ENCODE results near the gene SUGP1.

Gene SUGP1

DNA sequence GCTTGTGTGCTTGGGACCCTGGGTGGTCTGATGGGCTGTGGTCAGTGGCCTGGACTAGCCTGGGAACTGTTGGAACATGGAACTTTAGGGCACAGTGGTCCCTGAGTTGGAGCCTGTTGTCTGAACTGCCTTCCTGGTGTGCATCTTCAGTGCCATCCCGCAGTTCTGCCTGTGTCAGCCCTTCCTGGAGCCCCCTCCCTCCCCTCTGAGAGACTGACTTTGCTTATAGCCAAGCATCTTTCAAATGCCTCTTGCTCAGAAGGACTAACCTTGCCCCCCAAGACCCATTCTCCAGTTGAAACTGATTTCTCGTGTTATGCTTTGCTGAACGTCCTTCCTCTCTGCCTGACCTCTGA is 14.7 kb upstream of the SUGP1 start:
- Histone ChIP-seq H4K20me1 (ENCODE audit: control insufficient read depth, insufficient read depth, low read depth, low read length) (0 out of 2 replicates have a peak, but pooled peaks cover 3% of the 10 kb centered on the region), H3K36me3 (ENCODE audit: control insufficient read depth, low read length) (peaks cover 68% of the 10 kb centered on the region)
- TF ChIP-seq, protein P1, sequence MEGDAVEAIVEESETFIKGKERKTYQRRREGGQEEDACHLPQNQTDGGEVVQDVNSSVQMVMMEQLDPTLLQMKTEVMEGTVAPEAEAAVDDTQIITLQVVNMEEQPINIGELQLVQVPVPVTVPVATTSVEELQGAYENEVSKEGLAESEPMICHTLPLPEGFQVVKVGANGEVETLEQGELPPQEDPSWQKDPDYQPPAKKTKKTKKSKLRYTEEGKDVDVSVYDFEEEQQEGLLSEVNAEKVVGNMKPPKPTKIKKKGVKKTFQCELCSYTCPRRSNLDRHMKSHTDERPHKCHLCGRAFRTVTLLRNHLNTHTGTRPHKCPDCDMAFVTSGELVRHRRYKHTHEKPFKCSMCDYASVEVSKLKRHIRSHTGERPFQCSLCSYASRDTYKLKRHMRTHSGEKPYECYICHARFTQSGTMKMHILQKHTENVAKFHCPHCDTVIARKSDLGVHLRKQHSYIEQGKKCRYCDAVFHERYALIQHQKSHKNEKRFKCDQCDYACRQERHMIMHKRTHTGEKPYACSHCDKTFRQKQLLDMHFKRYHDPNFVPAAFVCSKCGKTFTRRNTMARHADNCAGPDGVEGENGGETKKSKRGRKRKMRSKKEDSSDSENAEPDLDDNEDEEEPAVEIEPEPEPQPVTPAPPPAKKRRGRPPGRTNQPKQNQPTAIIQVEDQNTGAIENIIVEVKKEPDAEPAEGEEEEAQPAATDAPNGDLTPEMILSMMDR (IDR thresholded peaks at IDR 0.05; ENCODE audit: low read depth, low read length, poor library complexity, severe bottlenecking) = no peak
- TF ChIP-seq EZH2phosphoT487 (IDR thresholded peaks at IDR 0.05; ENCODE audit: borderline replicate concordance, low read length) = no peak

DNA sequence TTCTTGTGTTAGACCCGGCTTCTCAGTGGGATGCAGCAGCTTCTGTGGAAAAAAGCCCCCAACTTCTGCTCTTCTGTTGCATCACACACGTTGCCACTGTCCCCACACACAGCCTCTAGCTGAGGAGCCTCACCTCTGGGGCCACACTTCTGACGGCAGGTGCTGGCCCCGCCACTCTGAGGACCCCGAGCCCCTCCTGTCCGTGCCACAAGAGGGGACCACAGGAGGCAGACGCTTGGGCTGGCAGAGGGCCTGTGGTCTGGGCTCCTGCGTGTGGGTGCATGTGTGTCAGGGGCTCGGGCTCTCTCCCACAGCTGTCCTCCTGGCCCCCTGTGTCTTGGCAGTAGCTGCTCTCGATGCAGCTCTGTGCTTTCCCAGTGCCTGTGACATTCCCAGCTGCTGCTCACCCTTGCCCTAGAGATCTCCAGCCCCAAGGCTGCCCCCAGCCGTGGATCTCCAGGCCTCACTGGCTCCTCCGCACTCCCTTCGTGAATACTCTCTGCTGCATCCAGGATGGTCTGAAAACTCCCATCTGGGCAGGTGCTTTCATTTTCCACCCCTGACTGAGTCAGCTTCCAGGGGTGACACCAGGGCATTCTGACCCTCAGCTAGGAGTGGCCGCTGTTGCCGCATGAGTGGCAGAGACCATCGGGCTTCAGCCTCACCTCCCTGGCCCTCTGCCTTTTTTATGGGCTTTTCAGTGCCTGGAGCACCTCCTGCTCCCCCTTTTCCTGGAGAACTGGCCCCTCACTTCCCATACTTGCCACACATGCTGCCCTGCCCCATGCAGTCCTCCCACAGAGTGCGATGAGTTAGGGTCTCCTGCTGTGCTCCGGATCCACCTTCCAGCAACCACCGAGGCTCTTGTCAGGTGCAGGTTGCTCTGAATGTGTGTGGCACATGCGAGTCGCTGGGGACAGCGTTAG is 14.0 kb upstream of the SUGP1 start:
- Histone ChIP-seq H3F3A (ENCODE audit: control insufficient read depth, insufficient read depth) (no peaks in the 10 kb centered on the region), H3K4me1 (ENCODE audit: control insufficient read depth, low read length) (no peaks in the 10 kb centered on the region), H3K27me3 (ENCODE audit: control insufficient read depth, low read length) (no peaks in the 10 kb centered on the region), H3K27ac (ENCODE audit: low read depth, low read length) (no peak overlapping the region), H3K9me2 (replicated peaks; ENCODE audit: control insufficient read depth, low read length) (no peaks in the 10 kb centered on the region), H3K4me2 (ENCODE audit: low read length) (no peak overlapping the region), H3K79me2 (ENCODE audit: control insufficient read depth, low read length) (peaks cover 45% of the 10 kb centered on the region), H3K4me3 (ENCODE audit: low read length) (no peak overlapping the region), H3K36me3 (ENCODE audit: control insufficient read depth, low read length) (peaks cover 71% of the 10 kb centered on the region), H4K20me1 (ENCODE audit: control insufficient read depth, insufficient read depth, low read depth, low read length) (0 out of 2 replicates have a peak, but pooled peaks cover 3% of the 10 kb centered on the region), H3K9me3 (ENCODE audit: control insufficient read depth, insufficient read depth, low read length) (no peaks in the 10 kb centered on the region)
- TF ChIP-seq, protein P1 (IDR thresholded peaks at IDR 0.05; ENCODE audit: low read depth, low read length, poor library complexity, severe bottlenecking) = no peak
- TF ChIP-seq EZH2phosphoT487 (IDR thresholded peaks at IDR 0.05; ENCODE audit: borderline replicate concordance, low read length) = no peak

More for the DNA sequence above, 14.7 kb upstream of the SUGP1 start:
- Histone ChIP-seq H3K9me3 (ENCODE audit: control insufficient read depth, insufficient read depth, low read length) (no peaks in the 10 kb centered on the region), H3F3A (ENCODE audit: control insufficient read depth, insufficient read depth) (no peaks in the 10 kb centered on the region), H3K27me3 (ENCODE audit: control insufficient read depth, low read length) (no peaks in the 10 kb centered on the region), H3K4me2 (ENCODE audit: low read length) (no peak overlapping the region), H3K4me3 (ENCODE audit: low read length) (no peak overlapping the region), H3K9me2 (replicated peaks; ENCODE audit: control insufficient read depth, low read length) (no peaks in the 10 kb centered on the region), H3K27ac (ENCODE audit: low read depth, low read length) (no peak overlapping the region), H3K4me1 (ENCODE audit: control insufficient read depth, low read length) (no peaks in the 10 kb centered on the region), H3K79me2 (ENCODE audit: control insufficient read depth, low read length) (peaks cover 41% of the 10 kb centered on the region)

DNA sequence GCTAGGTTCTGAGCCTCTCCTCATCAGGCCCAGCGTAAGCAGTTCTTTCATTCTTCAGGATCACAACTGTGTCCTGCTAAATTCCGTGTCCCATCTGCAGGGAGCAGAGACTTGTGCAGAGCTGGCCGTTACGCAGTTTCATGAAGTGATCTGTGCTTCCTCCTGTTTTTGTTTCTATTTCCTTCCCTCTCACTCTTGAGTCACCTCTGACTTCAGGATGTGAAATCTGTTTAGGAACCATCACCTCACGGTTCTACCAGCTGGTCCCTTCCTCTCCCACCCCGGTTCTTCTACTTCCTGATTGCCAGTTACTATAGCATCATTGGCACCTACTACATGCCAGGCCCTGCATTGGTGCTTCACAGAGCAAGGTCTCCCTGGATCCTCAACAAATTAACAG is 8.8 kb upstream of the SUGP1 start:
- no peaks in the 10 kb centered on the region for H3K9me3 ChIP-seq (ENCODE audit: control insufficient read depth, insufficient read depth, low read length)
- no peak overlapping the region for H3K4me2 ChIP-seq (ENCODE audit: low read length)
- TF ChIP-seq, protein P1 (IDR thresholded peaks at IDR 0.05; ENCODE audit: low read depth, low read length, poor library complexity, severe bottlenecking) = no peak
- TF ChIP-seq EZH2phosphoT487 (IDR thresholded peaks at IDR 0.05; ENCODE audit: borderline replicate concordance, low read length) = no peak
- H3K4me3 ChIP-seq (ENCODE audit: low read length) = no peak overlapping the region
- no peaks in the 10 kb centered on the region for H3K9me2 ChIP-seq (replicated peaks; ENCODE audit: control insufficient read depth, low read length)
- H4K20me1 ChIP-seq (ENCODE audit: control insufficient read depth, insufficient read depth, low read depth, low read length) = 0 out of 2 replicates have a peak, but pooled peaks cover 3% of the 10 kb centered on the region
- peaks cover 5% of the 10 kb centered on the region; the same call in 1 of the 2 replicates for H3K4me1 ChIP-seq (ENCODE audit: control insufficient read depth, low read length)
- H3K27me3 ChIP-seq (ENCODE audit: control insufficient read depth, low read length) = no peaks in the 10 kb centered on the region
- H3F3A ChIP-seq (ENCODE audit: control insufficient read depth, insufficient read depth) = no peaks in the 10 kb centered on the region
- H3K27ac ChIP-seq (ENCODE audit: low read depth, low read length) = no peak overlapping the region
- peaks cover 59% of the 10 kb centered on the region for H3K36me3 ChIP-seq (ENCODE audit: control insufficient read depth, low read length)
- H3K79me2 ChIP-seq (ENCODE audit: control insufficient read depth, low read length) = peaks cover 82% of the 10 kb centered on the region

Measured in DOHH2 (cell line).